ENCODE results near the gene WNT9A.
"Not testable (repeated sequence)": the region's sequence is repeated elsewhere in the genome, so short reads cannot be mapped to it uniquely, and the experiment has no call there.

The WNT9A gene

GRCh38 chr1:227970076-227970995 is 22.6 kb upstream of the WNT9A start:
- not testable (repeated sequence) for H3K4me1 ChIP-seq (ENCODE audit: control insufficient read depth, insufficient read depth, low read length); H3K27me3 ChIP-seq (ENCODE audit: control insufficient read depth, insufficient read depth, low read length); H3K9ac ChIP-seq (ENCODE audit: low read depth, low read length); H3K4me2 ChIP-seq (ENCODE audit: low read length); H3K4me3 ChIP-seq (ENCODE audit: low read length); H3K36me3 ChIP-seq (ENCODE audit: insufficient read depth, low read length); H3K9me3 ChIP-seq (replicated peaks; ENCODE audit: low read length)

DNA sequence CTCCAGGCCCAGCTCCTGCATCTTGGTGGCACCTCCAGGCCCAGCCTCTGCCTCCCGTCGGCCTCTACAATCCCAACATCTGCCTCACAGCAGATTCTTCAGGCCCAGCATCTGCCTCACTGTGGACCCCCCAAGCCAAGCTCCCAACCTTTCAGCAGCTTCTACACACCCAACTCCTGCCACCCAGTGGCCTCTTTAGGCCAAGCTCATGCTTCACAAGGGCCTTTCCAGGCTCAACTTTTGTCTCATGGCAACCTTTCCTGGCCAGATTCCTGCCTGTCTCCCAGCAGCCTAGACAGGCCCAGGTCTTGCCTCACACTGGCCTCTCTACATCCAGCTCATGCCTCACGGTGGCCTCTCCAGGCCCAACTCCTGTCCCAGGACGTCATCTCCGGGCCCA is 20.1 kb upstream of the WNT9A start:
- H3K9me3 ChIP-seq (replicated peaks; ENCODE audit: low read length); H3K27me3 ChIP-seq (ENCODE audit: control insufficient read depth, insufficient read depth, low read length); H3K9ac ChIP-seq (ENCODE audit: low read depth, low read length); H3K36me3 ChIP-seq (ENCODE audit: insufficient read depth, low read length); H3K4me2 ChIP-seq (ENCODE audit: low read length); H3K4me3 ChIP-seq (ENCODE audit: low read length); H3K4me1 ChIP-seq (ENCODE audit: control insufficient read depth, insufficient read depth, low read length): not testable (repeated sequence)

GRCh38 chr1:227966733-227967132 is 19.0 kb upstream of the WNT9A start:
- not testable (repeated sequence) for H3K36me3 ChIP-seq (ENCODE audit: insufficient read depth, low read length); H3K4me3 ChIP-seq (ENCODE audit: low read length); H3K4me1 ChIP-seq (ENCODE audit: control insufficient read depth, insufficient read depth, low read length); H3K9ac ChIP-seq (ENCODE audit: low read depth, low read length); H3K4me2 ChIP-seq (ENCODE audit: low read length); H3K9me3 ChIP-seq (replicated peaks; ENCODE audit: low read length); H3K27me3 ChIP-seq (ENCODE audit: control insufficient read depth, insufficient read depth, low read length)

DNA sequence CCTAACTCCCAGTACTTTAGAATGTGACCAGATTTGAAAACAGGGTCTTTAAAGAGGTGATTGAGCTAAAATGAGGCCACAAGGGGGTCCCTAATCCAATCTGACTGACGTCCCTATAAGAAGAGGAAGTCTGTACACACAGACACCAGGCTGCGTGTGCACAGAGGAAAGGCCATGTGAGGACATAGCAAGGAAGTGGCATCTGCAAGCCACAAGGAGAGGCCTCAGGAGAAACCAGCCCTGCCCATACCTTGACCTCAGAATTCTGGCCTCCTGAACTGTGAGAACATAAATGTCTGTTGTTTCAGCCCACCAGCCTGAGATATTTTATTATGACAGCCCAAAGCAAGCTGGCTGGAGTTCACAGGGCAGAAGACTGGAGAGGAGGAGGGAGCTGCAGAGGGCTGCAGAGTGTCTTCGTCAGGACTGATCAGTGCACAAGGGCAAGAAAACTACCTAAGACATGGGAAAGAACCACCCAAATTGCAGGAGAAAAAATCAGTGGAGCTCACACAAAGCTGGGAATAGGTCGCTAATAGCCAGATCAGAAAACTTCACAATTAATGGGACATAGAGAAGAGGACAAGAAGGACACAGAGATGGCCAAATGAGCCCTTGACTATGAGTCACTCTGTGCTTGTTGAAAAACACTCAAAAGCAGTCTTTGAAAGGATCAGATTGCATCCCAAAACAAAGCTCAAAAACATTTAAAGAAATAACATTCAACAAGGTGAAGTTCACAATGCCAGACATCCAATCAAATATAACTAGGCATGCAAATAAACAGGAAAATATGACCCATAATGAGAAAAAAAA is 14.1 kb upstream of the WNT9A start:
- Histone ChIP-seq H3K4me2 (ENCODE audit: low read length) (no peak overlapping the region), H3K9me3 (replicated peaks; ENCODE audit: low read length) (no peaks in the 10 kb centered on the region), H3K4me1 (ENCODE audit: control insufficient read depth, insufficient read depth, low read length) (no peaks in the 10 kb centered on the region), H3K4me3 (ENCODE audit: low read length) (no peak overlapping the region), H3K27me3 (ENCODE audit: control insufficient read depth, insufficient read depth, low read length) (peaks cover 15% of the 10 kb centered on the region), H3K9ac (ENCODE audit: low read depth, low read length) (no peak overlapping the region), H3K36me3 (ENCODE audit: insufficient read depth, low read length) (no peaks in the 10 kb centered on the region)

- Histone ChIP-seq H3K27me3 (ENCODE audit: control insufficient read depth, insufficient read depth, low read length) (peaks cover 15% of the 10 kb centered on the region), H3K9me3 (replicated peaks; ENCODE audit: low read length) (no peaks in the 10 kb centered on the region), H3K4me3 (ENCODE audit: low read length) (no peak overlapping the region), H3K36me3 (ENCODE audit: insufficient read depth, low read length) (no peaks in the 10 kb centered on the region), H3K4me1 (ENCODE audit: control insufficient read depth, insufficient read depth, low read length) (no peaks in the 10 kb centered on the region), H3K9ac (ENCODE audit: low read depth, low read length) (no peak overlapping the region), H3K4me2 (ENCODE audit: low read length) (no peak overlapping the region)
Observed at GRCh38 chr1:227959325-227959860, 11.7 kb upstream of the WNT9A start.

GRCh38 chr1:227958617-227959324 is 11.0 kb upstream of the WNT9A start:
- no peaks in the 10 kb centered on the region for H3K9me3 ChIP-seq (replicated peaks; ENCODE audit: low read length)
- H3K4me2 ChIP-seq (ENCODE audit: low read length) = no peak overlapping the region
- peaks cover 4% of the 10 kb centered on the region for H3K4me1 ChIP-seq (ENCODE audit: control insufficient read depth, insufficient read depth, low read length)
- H3K9ac ChIP-seq (ENCODE audit: low read depth, low read length) = no peak overlapping the region
- no peaks in the 10 kb centered on the region for H3K36me3 ChIP-seq (ENCODE audit: insufficient read depth, low read length)
- H3K4me3 ChIP-seq (ENCODE audit: low read length) = no peak overlapping the region
- H3K27me3 ChIP-seq (ENCODE audit: control insufficient read depth, insufficient read depth, low read length) = peaks cover 15% of the 10 kb centered on the region

GRCh38 chr1:227955808-227956207 is 8.1 kb upstream of the WNT9A start:
- Histone ChIP-seq H3K27me3 (ENCODE audit: control insufficient read depth, insufficient read depth, low read length) (no peaks in the 10 kb centered on the region), H3K4me1 (ENCODE audit: control insufficient read depth, insufficient read depth, low read length) (peaks cover 11% of the 10 kb centered on the region), H3K36me3 (ENCODE audit: insufficient read depth, low read length) (no peaks in the 10 kb centered on the region), H3K9ac (ENCODE audit: low read depth, low read length) (no peak overlapping the region), H3K4me3 (ENCODE audit: low read length) (no peak overlapping the region), H3K9me3 (replicated peaks; ENCODE audit: low read length) (no peaks in the 10 kb centered on the region), H3K4me2 (ENCODE audit: low read length) (no peak overlapping the region)

DNA sequence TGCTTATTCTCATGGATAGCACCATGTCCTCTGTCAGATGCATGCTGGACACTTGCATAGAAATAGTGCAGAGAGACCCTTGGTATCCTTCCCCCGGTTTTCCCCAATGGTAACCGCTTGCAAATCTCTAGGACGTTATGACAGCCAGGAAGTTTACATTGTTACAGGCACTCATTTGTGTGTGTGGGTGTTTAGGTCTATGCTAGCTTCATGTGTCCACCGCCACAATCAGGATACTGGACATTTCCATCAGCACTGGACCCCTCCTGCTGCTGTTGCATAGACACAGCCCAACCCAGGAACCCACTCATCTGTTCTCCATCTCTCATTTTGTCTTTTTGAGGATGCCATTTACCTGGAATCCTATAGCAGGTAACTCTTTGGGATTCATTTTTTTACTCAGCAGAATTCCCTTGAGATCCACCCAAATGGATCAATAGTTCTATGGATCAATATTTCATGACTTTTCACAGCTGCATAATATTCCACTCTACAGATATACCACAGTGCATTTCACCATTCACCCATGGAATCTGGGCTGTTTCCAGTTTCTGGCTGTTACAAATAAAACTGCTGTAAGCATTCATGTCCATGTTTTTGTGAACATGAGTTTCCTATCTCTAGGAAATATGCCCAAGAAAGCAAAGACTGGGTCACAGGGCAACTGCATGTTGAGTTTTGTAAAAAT is 6.6 kb upstream of the WNT9A start:
- Histone ChIP-seq H3K4me3 (ENCODE audit: low read length) (no peak overlapping the region), H3K27me3 (ENCODE audit: control insufficient read depth, insufficient read depth, low read length) (no peaks in the 10 kb centered on the region), H3K9me3 (replicated peaks; ENCODE audit: low read length) (no peaks in the 10 kb centered on the region), H3K9ac (ENCODE audit: low read depth, low read length) (no peak overlapping the region), H3K36me3 (ENCODE audit: insufficient read depth, low read length) (no peaks in the 10 kb centered on the region), H3K4me2 (ENCODE audit: low read length) (no peak overlapping the region), H3K4me1 (ENCODE audit: control insufficient read depth, insufficient read depth, low read length) (peaks cover 11% of the 10 kb centered on the region)

DNA sequence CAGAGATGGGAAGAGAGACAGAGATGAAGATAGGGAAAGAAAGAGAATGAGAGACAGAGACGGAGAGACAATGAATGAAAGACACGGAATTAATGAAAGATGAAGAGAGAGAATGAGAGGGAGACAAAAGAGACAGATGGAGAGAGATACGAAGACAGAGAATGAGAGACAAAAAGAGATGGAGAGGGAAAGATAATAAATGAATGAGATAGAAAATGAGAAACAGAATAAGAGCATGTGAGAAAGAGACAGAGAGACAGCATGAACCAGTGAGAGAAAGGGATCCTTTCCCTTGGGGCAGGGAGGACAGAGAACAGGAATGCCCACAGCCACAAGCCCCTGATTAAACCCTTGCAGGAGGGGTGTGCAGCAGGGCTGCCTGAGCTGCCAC is 5.3 kb upstream of the WNT9A start:
- H3K4me3 ChIP-seq (ENCODE audit: low read length) = no peak overlapping the region
- H3K4me1 ChIP-seq (ENCODE audit: control insufficient read depth, insufficient read depth, low read length) = peaks cover 18% of the 10 kb centered on the region
- no peak overlapping the region for H3K4me2 ChIP-seq (ENCODE audit: low read length)
- H3K9ac ChIP-seq (ENCODE audit: low read depth, low read length) = no peak overlapping the region
- H3K27me3 ChIP-seq (ENCODE audit: control insufficient read depth, insufficient read depth, low read length) = peaks cover 7% of the 10 kb centered on the region
- H3K36me3 ChIP-seq (ENCODE audit: insufficient read depth, low read length) = no peaks in the 10 kb centered on the region
- no peaks in the 10 kb centered on the region for H3K9me3 ChIP-seq (replicated peaks; ENCODE audit: low read length)

- Histone ChIP-seq H3K4me1 (ENCODE audit: control insufficient read depth, insufficient read depth, low read length) (peaks cover 18% of the 10 kb centered on the region), H3K27me3 (ENCODE audit: control insufficient read depth, insufficient read depth, low read length) (peaks cover 7% of the 10 kb centered on the region), H3K4me3 (ENCODE audit: low read length) (no peak overlapping the region), H3K9me3 (replicated peaks; ENCODE audit: low read length) (no peaks in the 10 kb centered on the region), H3K36me3 (ENCODE audit: insufficient read depth, low read length) (no peaks in the 10 kb centered on the region), H3K4me2 (ENCODE audit: low read length) (no peak overlapping the region), H3K9ac (ENCODE audit: low read depth, low read length) (no peak overlapping the region)
Observed at GRCh38 chr1:227952374-227953021, 4.8 kb upstream of the WNT9A start.

All from skeletal muscle satellite cell (primary cell).